Measurements from ENCODE around the gene CSRNP2. TPM values are rescaled to one million over a fixed set of nuclear protein-coding genes. Genes with fewer than 3 reads are reported as not detected.
A peak's percentile ranks its signal among the peaks of the same experiment; 100 is the strongest.

The CSRNP2 gene
- total RNA-seq, 1 donor from 2014 or later = 26.2 TPM

- DNase-seq (ENCODE audit: low spot score) = no peak
Measured at GRCh38 chr12:51077930-51078329, 5.5 kb downstream of the CSRNP2 start.

DNA sequence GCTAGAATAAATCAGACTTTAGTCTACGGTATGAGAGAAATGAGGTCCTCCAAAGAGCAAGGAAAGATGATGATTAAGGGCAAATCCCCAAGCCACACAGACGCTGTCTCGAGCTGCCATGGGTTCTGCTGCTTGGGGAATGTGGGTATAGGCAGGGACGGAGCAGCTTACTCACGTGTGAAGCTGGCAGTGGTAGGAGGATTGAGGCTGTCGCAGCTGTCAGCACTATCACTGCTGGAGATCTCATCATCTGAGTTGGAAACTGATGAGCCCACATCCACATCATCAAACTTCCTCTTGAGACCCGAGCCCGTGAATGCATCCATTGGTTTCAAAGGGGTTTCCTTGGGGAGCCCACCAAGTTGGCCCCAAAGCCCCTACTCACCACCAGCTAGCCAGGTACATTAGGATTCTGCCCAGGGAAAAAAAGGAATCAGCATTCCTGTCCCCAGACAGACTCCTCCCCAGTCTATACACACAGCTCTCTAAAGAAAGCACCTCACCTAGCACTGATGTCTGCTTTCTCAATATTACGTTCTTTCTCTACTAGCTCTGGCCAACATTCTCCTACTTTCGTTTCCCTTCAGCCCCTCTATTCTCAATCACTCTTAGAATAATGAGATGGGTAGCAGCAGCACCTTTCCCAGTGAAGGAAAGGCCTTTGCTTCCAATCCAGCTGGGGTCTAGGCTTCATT lies 7.0 kb downstream of the CSRNP2 start:
- no peak for DNase-seq (ENCODE audit: low spot score)

DNA sequence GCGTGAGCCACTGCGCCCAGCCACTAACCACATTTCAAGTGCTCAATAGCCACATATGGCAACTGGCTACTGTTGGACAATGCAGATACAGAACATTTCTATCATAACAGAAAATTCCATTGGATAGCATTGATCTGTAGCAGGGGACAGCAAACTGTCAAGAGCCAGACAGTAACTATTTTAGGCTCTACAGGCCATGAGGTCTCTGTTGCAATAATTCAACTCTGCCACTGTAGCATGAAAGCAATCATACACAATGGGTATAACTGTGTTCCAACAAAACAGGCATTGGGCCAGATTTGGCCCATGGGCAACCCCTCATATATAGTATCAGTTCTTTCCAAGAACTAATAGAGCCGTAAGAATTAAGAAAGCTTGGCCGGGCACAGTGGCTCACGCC lies 8.0 kb downstream of the CSRNP2 start:
- DNase-seq (ENCODE audit: low spot score) = no peak

DNA sequence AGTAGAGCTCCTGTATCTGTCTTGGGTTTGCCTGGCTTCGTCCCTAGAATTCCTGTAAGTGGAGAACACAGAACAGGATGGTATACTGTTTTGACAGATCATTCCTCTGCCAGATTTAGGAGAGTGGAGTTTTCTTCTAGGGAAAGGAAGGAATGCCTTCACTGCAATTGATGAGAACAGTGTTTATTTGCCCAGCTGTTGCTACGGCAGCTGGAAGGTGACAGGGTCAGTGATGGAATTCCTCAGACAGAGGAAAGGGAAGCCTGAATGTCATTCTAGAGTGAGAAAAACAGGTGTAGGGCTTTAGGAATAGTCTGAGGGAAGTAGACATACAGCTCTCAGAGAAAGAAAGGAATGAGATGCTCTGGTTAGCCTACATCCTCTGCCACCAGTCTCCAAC lies 11.7 kb downstream of the CSRNP2 start:
- DNase-seq (ENCODE audit: low spot score) = no peak

GRCh38 chr12:51070004-51070403 lies 13.4 kb downstream of the CSRNP2 start:
- no peak for DNase-seq (ENCODE audit: low spot score)

DNA sequence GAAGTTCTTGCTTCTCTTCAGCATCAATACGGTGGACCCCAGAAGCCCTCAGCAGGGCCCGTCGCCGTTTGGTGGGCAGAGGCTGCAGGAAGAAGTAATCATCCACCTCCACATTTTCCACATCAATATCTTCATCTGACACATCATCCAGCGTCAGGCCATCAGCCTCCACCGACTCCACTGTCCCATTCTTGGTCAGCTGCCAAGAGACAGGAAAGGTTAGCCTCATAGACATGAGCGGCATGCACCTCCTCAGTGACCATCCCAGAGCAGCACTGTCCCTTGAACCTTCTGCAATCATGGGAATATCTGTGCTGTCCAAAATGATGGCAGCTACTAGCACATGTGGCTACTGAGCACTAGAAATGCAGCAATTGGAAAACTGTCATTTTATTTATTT lies 15.6 kb downstream of the CSRNP2 start:
- DNase-seq (ENCODE audit: low spot score) = no peak

DNA sequence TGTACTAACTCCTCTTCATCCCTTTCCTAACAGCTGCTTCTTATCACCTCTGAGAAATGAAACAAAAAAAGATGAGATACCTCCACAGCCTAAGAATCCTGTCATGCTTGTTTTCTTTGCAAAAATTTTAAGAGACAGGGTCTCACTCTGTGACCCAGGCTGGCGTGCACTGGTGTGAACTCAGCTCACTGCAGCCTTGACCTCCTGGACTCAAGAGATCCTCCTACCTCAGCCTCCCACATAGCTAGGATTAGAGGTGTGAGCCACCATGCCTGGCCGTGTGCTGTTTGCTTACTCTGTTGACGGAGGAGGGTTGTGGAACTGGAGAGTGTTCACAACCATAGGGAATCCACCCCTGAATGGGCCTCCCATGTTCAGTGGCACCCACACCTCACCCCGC lies 16.2 kb downstream of the CSRNP2 start:
- no peak for DNase-seq (ENCODE audit: low spot score)

GRCh38 chr12:51065530-51065929 lies 17.9 kb downstream of the CSRNP2 start:
- no peak for DNase-seq (ENCODE audit: low spot score)

GRCh38 chr12:51062631-51063397 lies 20.6 kb downstream of the CSRNP2 start:
- DNase-seq (ENCODE audit: low spot score) = no peak

DNA sequence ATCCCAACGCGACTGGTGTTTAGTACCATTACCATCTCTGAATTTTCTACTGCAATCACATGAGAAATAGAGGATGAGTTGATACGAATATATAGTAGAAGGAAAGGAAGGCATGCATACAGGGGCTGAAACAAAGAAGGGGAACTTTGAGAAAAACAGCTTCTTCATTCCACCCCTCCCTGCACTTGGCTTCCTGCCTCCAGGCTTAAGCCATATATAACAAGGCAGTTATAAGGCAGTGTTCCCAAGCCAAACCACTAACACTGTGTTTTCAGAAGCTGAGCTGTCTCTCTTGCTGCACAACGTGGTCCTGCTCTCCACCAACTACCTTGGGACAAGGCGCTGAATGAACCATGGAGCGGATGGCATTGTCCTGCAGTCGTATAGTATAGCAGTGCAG lies 24.3 kb downstream of the CSRNP2 start:
- DNase-seq (ENCODE audit: low spot score) = no peak

DNA sequence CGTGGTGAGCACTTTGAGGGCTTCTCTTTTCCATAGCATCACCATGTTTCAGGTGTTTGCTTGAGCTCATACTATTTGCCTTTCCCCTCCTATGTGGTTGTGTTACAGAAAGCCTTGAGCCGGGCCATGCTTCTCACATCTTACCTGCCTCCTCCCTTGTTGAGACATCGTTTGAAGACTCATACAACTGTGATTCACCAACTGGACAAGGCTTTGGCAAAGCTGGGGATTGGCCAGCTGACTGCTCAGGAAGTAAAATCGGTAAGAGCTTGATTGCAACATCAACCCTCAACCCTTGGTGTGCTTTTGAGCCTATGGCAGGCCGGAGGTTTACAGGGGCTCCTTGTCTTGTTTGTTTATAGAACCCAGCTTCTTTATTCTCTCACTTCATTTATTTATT lies 27.2 kb downstream of the CSRNP2 start:
- DNase-seq (ENCODE audit: low spot score) = no peak

DNA sequence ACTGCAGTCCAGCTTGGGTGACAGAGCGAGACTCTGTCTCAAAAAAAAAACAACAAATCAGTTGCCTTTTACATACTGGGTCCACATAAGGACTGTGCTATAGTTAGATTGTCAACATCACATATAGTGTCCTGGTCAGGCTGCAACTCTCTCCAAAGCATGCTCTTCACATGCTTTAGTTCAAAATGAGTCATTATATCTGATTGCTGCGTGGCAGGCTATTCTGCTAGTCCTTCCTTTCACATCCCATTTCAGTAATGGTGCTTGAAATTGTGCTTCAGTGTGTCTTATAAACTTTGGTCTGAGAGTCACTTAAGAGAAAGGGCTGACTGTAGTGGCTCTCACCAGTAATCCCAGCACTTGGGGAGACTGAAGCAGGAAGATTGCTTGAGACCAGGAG lies 28.3 kb downstream of the CSRNP2 start:
- DNase-seq (ENCODE audit: low spot score) = no peak

GRCh38 chr12:51051787-51052186 lies 31.6 kb downstream of the CSRNP2 start:
- no peak for DNase-seq (ENCODE audit: low spot score)

- no peak for DNase-seq (ENCODE audit: low spot score)
Measured at GRCh38 chr12:51049525-51049924, 33.9 kb downstream of the CSRNP2 start.

GRCh38 chr12:51048661-51049251 lies 34.6 kb downstream of the CSRNP2 start:
- DNase-seq (ENCODE audit: low spot score) = no peak

DNA sequence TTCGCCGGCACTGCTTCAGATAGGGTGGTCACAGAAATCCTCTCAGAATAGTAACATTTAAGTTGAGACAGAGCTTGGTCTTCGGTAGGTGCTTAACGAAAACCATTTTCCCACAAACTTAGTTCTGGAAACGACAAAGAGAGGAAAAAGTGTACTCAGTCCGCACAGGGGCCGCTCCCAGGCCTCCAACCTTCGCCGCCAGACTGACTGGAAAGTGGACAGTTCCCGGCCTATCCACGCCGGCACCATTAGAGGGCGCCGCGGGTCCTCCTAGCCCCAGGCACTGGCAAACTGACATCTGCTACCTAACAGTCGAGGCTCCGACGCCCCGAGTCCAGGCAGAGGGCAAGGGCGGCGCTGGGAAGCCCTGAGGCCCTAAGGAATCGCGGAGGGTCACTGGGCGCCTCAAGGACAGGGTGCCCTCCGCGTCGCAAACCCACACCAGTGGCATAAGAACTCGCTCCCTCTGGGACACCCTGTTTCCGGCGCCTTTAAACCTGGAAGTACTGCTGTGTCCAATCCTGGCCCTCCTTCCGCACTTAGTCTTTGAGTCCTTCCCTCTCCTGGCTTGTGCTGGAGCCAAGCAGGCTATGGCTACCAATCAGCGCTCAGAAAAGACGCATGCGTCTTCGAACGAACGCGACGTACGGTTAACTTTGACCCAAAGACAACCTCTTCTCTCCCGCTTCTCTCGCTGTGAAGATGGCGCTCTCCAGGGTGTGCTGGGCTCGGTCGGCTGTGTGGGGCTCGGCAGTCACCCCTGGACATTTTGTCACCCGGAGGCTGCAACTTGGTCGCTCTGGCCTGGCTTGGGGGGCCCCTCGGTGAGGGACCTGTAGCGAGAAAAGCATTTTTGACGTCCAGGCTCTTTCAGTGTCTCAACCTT lies 35.5 kb downstream of the CSRNP2 start, which contains the start of gene LETMD1:
Gene LETMD1 (plus strand): TSS at position 673 of the 886 bp plus-strand sequence. CDS start 30 bp downstream, at position 703.
- peak; percentile 96 for DNase-seq (ENCODE audit: low spot score)

DNA sequence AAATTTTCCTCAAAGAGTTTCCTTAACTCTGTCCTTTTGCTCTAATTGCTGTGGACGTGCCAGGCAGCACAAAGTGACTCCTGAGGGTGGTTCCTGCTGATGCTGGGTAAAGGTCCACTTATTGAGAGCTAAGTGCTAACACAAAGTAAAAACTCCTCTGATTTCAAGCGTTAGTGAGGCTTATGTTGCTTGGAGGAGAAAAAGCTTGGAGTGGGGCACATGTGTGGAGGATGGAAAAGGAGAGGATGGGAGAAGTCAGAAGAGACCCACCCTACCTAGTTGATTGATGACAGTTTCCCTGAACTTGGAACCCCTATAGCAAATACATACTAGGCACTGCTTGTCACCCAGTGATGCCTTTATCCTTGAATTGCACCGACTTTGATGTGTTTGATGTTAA lies 47.1 kb downstream of the CSRNP2 start:
- DNase-seq (ENCODE audit: low spot score) = no peak

GRCh38 chr12:51033457-51034089 lies 49.8 kb downstream of the CSRNP2 start:
- DNase-seq (ENCODE audit: low spot score) = no peak

- DNase-seq (ENCODE audit: low spot score) = no peak
Measured at GRCh38 chr12:51033048-51033447, 50.3 kb downstream of the CSRNP2 start.

DNA sequence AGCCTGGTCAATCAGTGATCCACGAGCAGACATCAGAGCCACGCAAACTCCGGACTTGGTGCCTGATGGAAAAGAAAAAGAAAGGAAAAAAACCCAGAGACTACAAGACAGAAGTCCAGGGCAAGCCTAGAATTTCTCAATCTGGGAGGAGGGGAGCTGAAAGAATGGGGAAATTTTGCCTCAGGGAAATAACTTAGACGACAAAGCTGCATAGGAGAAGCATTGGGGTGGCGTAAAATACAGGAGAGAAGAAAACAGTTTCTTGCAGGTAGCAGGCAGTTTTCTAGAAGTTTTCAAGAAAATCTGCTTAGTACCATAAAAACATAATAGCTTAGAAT lies 54.6 kb downstream of the CSRNP2 start:
- DNase-seq (ENCODE audit: low spot score) = no peak

DNA sequence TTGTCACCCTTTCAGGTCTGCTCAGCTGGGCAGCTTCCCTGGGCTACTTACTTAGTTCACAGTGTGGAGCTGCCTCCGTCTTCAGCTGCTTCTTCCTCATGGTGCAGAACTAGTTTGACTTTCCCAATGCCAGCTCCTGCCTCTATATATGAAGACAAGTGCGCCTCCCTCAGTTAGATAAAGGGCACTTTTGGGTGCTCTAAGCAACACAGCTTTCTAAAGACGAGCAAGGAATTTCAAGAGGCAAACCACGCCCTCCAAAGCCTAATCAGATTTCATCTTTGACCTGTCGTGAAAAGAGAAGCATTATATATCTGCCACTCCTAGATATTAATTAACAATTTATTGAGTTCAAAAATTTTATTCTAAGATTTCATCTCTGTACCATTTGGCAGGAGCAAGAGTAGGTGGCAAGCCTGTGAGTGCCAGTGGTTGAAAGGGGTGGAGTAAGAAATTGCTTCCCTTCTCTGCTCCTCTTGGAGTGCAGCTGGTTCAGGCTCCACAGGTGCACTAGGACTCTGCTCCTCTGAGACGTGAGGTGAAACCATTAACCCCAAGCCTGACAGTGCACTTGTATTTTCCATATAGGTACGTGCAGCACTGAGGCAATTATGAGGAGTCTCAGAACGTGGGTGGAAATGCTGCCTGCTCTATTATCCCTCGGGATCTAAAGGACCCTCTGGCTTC lies 55.1 kb downstream of the CSRNP2 start:
- peak; percentile 57 for DNase-seq (ENCODE audit: low spot score)

All from ureter (tissue), 1 donor.